ENCODE measurements around the gene CRYZL1.
"Not testable (repeated sequence)": the region's sequence is repeated elsewhere in the genome, so short reads cannot be mapped to it uniquely, and the experiment has no call there.

CRYZL1 gene

GRCh38 chr21:33645730-33646129, 4.2 kb upstream of the CRYZL1 start:
- H3K4me1 ChIP-seq (ENCODE audit: control insufficient read depth, insufficient read depth, low read length), result peaks cover 14% of the 10 kb centered on the region
- H3K4me3 ChIP-seq (ENCODE audit: low read length), result no peak overlapping the region
- no peaks in the 10 kb centered on the region for H3K27me3 ChIP-seq (ENCODE audit: control insufficient read depth, insufficient read depth, low read length)
- no peak overlapping the region for H3K9ac ChIP-seq (ENCODE audit: low read depth, low read length)
- H3K9me3 ChIP-seq (replicated peaks; ENCODE audit: low read length), result no peaks in the 10 kb centered on the region
- no peaks in the 10 kb centered on the region for H3K36me3 ChIP-seq (ENCODE audit: insufficient read depth, low read length)
- no peak overlapping the region for H3K4me2 ChIP-seq (ENCODE audit: low read length)

GRCh38 chr21:33644383-33645074, 3.0 kb upstream of the CRYZL1 start:
- H3K36me3 ChIP-seq (ENCODE audit: insufficient read depth, low read length), result no peaks in the 10 kb centered on the region
- H3K4me3 ChIP-seq (ENCODE audit: low read length), result peak overlapping the region; percentile 94
- H3K9me3 ChIP-seq (replicated peaks; ENCODE audit: low read length), result no peaks in the 10 kb centered on the region
- H3K4me1 ChIP-seq (ENCODE audit: control insufficient read depth, insufficient read depth, low read length), result peaks cover 14% of the 10 kb centered on the region
- H3K27me3 ChIP-seq (ENCODE audit: control insufficient read depth, insufficient read depth, low read length), result no peaks in the 10 kb centered on the region
- H3K9ac ChIP-seq (ENCODE audit: low read depth, low read length), result peak overlapping the region; percentile 92
- peak overlapping the region; percentile 83 for H3K4me2 ChIP-seq (ENCODE audit: low read length)

GRCh38 chr21:33643658-33644311, 2.2 kb upstream of the CRYZL1 start:
- Histone ChIP-seq H3K27me3 (ENCODE audit: control insufficient read depth, insufficient read depth, low read length) (no peaks in the 10 kb centered on the region), H3K4me2 (ENCODE audit: low read length) (peak overlapping the region; percentile 83), H3K9ac (ENCODE audit: low read depth, low read length) (peak overlapping the region; percentile 92), H3K4me1 (ENCODE audit: control insufficient read depth, insufficient read depth, low read length) (peaks cover 14% of the 10 kb centered on the region), H3K36me3 (ENCODE audit: insufficient read depth, low read length) (no peaks in the 10 kb centered on the region), H3K9me3 (replicated peaks; ENCODE audit: low read length) (no peaks in the 10 kb centered on the region), H3K4me3 (ENCODE audit: low read length) (peak overlapping the region; percentile 94)

GRCh38 chr21:33642896-33643657, 1.5 kb upstream of the CRYZL1 start:
- H3K9me3 ChIP-seq (replicated peaks; ENCODE audit: low read length), result no peaks in the 10 kb centered on the region
- H3K27me3 ChIP-seq (ENCODE audit: control insufficient read depth, insufficient read depth, low read length), result no peaks in the 10 kb centered on the region
- H3K9ac ChIP-seq (ENCODE audit: low read depth, low read length), result peak overlapping the region; percentile 92
- H3K4me1 ChIP-seq (ENCODE audit: control insufficient read depth, insufficient read depth, low read length), result peaks cover 14% of the 10 kb centered on the region
- H3K36me3 ChIP-seq (ENCODE audit: insufficient read depth, low read length), result no peaks in the 10 kb centered on the region
- H3K4me3 ChIP-seq (ENCODE audit: low read length), result peak overlapping the region; percentile 94
- H3K4me2 ChIP-seq (ENCODE audit: low read length), result peak overlapping the region; percentile 83

GRCh38 chr21:33642027-33642895, 720 bp upstream of the CRYZL1 start, which contains the start of gene ITSN1:
Gene ITSN1 (plus strand): TSS chr21:33642501. CDS start chr21:33718829, 76,328 bp downstream.
- Histone ChIP-seq H3K9ac (ENCODE audit: low read depth, low read length) (peak within 1 kb of the TSS; percentile 92), H3K4me2 (ENCODE audit: low read length) (peak within 1 kb of the TSS; percentile 87), H3K36me3 (ENCODE audit: insufficient read depth, low read length) (no peaks in the 10 kb centered on the region), H3K4me1 (ENCODE audit: control insufficient read depth, insufficient read depth, low read length) (peaks cover 14% of the 10 kb centered on the region), H3K9me3 (replicated peaks; ENCODE audit: low read length) (no peaks in the 10 kb centered on the region), H3K4me3 (ENCODE audit: low read length) (peak within 1 kb of the TSS; percentile 94), H3K27me3 (ENCODE audit: control insufficient read depth, insufficient read depth, low read length) (no peaks in the 10 kb centered on the region)

GRCh38 chr21:33640697-33641351, 717 bp downstream of the CRYZL1 start:
- Histone ChIP-seq H3K9me3 (replicated peaks; ENCODE audit: low read length) (no peaks in the 10 kb centered on the region), H3K4me2 (ENCODE audit: low read length) (peak overlapping the region; percentile 87), H3K9ac (ENCODE audit: low read depth, low read length) (peak overlapping the region; percentile 90), H3K4me3 (ENCODE audit: low read length) (peak overlapping the region; percentile 86), H3K27me3 (ENCODE audit: control insufficient read depth, insufficient read depth, low read length) (no peaks in the 10 kb centered on the region), H3K36me3 (ENCODE audit: insufficient read depth, low read length) (no peaks in the 10 kb centered on the region), H3K4me1 (ENCODE audit: control insufficient read depth, insufficient read depth, low read length) (peaks cover 14% of the 10 kb centered on the region)

GRCh38 chr21:33634254-33634653, 7.3 kb downstream of the CRYZL1 start:
- Histone ChIP-seq H3K4me2 (ENCODE audit: low read length) (no peak overlapping the region), H3K9ac (ENCODE audit: low read depth, low read length) (no peak overlapping the region), H3K36me3 (ENCODE audit: insufficient read depth, low read length) (peaks cover 7% of the 10 kb centered on the region), H3K27me3 (ENCODE audit: control insufficient read depth, insufficient read depth, low read length) (no peaks in the 10 kb centered on the region), H3K9me3 (replicated peaks; ENCODE audit: low read length) (no peaks in the 10 kb centered on the region), H3K4me3 (ENCODE audit: low read length) (no peak overlapping the region), H3K4me1 (ENCODE audit: control insufficient read depth, insufficient read depth, low read length) (no peaks in the 10 kb centered on the region)

- H3K36me3 ChIP-seq (ENCODE audit: insufficient read depth, low read length), result peaks cover 17% of the 10 kb centered on the region
- not testable (repeated sequence) for H3K4me1 ChIP-seq (ENCODE audit: control insufficient read depth, insufficient read depth, low read length); H3K9ac ChIP-seq (ENCODE audit: low read depth, low read length); H3K27me3 ChIP-seq (ENCODE audit: control insufficient read depth, insufficient read depth, low read length); H3K9me3 ChIP-seq (replicated peaks; ENCODE audit: low read length); H3K4me2 ChIP-seq (ENCODE audit: low read length); H3K4me3 ChIP-seq (ENCODE audit: low read length)
Observed at GRCh38 chr21:33626151-33626550, 15.4 kb downstream of the CRYZL1 start.

- Histone ChIP-seq H3K36me3 (ENCODE audit: insufficient read depth, low read length) (peaks cover 20% of the 10 kb centered on the region), H3K9ac (ENCODE audit: low read depth, low read length) (no peak overlapping the region), H3K27me3 (ENCODE audit: control insufficient read depth, insufficient read depth, low read length) (no peaks in the 10 kb centered on the region), H3K4me3 (ENCODE audit: low read length) (no peak overlapping the region), H3K4me2 (ENCODE audit: low read length) (no peak overlapping the region), H3K4me1 (ENCODE audit: control insufficient read depth, insufficient read depth, low read length) (no peaks in the 10 kb centered on the region), H3K9me3 (replicated peaks; ENCODE audit: low read length) (no peaks in the 10 kb centered on the region)
Observed at GRCh38 chr21:33622253-33622652, 19.3 kb downstream of the CRYZL1 start.

GRCh38 chr21:33619726-33620125, 21.8 kb downstream of the CRYZL1 start:
- H3K4me2 ChIP-seq (ENCODE audit: low read length), result no peak overlapping the region
- H3K9me3 ChIP-seq (replicated peaks; ENCODE audit: low read length), result no peaks in the 10 kb centered on the region
- H3K4me1 ChIP-seq (ENCODE audit: control insufficient read depth, insufficient read depth, low read length), result no peaks in the 10 kb centered on the region
- H3K4me3 ChIP-seq (ENCODE audit: low read length), result no peak overlapping the region
- H3K27me3 ChIP-seq (ENCODE audit: control insufficient read depth, insufficient read depth, low read length), result no peaks in the 10 kb centered on the region
- H3K9ac ChIP-seq (ENCODE audit: low read depth, low read length), result no peak overlapping the region
- peaks cover 25% of the 10 kb centered on the region for H3K36me3 ChIP-seq (ENCODE audit: insufficient read depth, low read length)

Data from skeletal muscle satellite cell (primary cell).